ENCODE data around the gene KIF1A. TPM values are rescaled to one million over a fixed set of nuclear protein-coding genes. Genes with fewer than 3 reads are reported as not detected.

KIF1A gene
- total and polyA plus RNA-seq, 2 of the 13 experiments (the other 11 are each of a cell fraction or from before 2014, with no cell fraction given), result 0.01 TPM; not detected in 1

- no peak for TF ChIP-seq ZBTB46 (CRISPR knock-in tag; IDR thresholded peaks at IDR 0.05; ENCODE audit: borderline replicate concordance)
- TF ChIP-seq HIC2 (CRISPR knock-in tag; IDR thresholded peaks at IDR 0.05; ENCODE audit: low read depth), result no peak
- no peak for TF ChIP-seq RFX5 (IDR thresholded peaks at IDR 0.05; ENCODE audit: low read depth, low read length)
- no peak for TF ChIP-seq TCF12 (IDR thresholded peaks at IDR 0.05)
- no peak for TF ChIP-seq TCF12 (CRISPR knock-in tag; IDR thresholded peaks at IDR 0.05)
- peak; percentile 28; the same call in 1 of the 2 replicates for TF ChIP-seq FOXP4 (CRISPR knock-in tag; IDR thresholded peaks at IDR 0.05)
- TF ChIP-seq ELF4 (CRISPR knock-in tag; IDR thresholded peaks at IDR 0.05; ENCODE audit: borderline replicate concordance), result no peak
- peak; percentile 76 for TF ChIP-seq KDM2A (CRISPR knock-in tag; IDR thresholded peaks at IDR 0.05; ENCODE audit: borderline replicate concordance, low read depth)
- TF ChIP-seq MED1 (CRISPR knock-in tag; IDR thresholded peaks at IDR 0.05), result peak; percentile 23; the same call in 1 of the 2 replicates
- TF ChIP-seq MAX (IDR thresholded peaks at IDR 0.05), result peak; percentile 22; the same call in 1 of the 2 replicates
- no peak for TF ChIP-seq CBX2 (IDR thresholded peaks at IDR 0.05; ENCODE audit: low read depth, low read length)
- no peak for TF ChIP-seq CBX2 (CRISPR knock-in tag; IDR thresholded peaks at IDR 0.05; ENCODE audit: low read depth)
- TF ChIP-seq ZNF781 (CRISPR knock-in tag; IDR thresholded peaks at IDR 0.05; ENCODE audit: borderline replicate concordance, not compliant biosample characterization), result peak; percentile 40
- TF ChIP-seq ZNF280B (CRISPR knock-in tag; IDR thresholded peaks at IDR 0.05; ENCODE audit: borderline replicate concordance), result no peak
- TF ChIP-seq MYC (CRISPR knock-in tag; IDR thresholded peaks at IDR 0.05; ENCODE audit: borderline replicate concordance), result peak; percentile 42; the same call in 1 of the 2 replicates
- no peak for TF ChIP-seq PRDM10 (CRISPR knock-in tag; IDR thresholded peaks at IDR 0.05; ENCODE audit: low read depth)
- TF ChIP-seq TARDBP (CRISPR knock-in tag; IDR thresholded peaks at IDR 0.05), result no peak
Observed at GRCh38 chr2:240840435-240841060, 20.5 kb upstream of the KIF1A start (continued).
